NB4 (cell line): Measurements from ENCODE around the gene GRIN2A.

Experiments used
- CTCF ChIP-seq: IDR thresholded peaks from one replicate; pipeline ENCODE4 v1.5.1; 2012; ENCODE audit warnings: low read depth, low read length
- MYC ChIP-seq: IDR thresholded peaks from 2 replicates; pipeline ENCODE4 v1.6.1; 2011; ENCODE audit warnings: low read depth, low read length
- POLR2A ChIP-seq: IDR thresholded peaks from 2 replicates; pipeline ENCODE4 v1.6.1; 2011; ENCODE audit warnings: mild to moderate bottlenecking; ENCODE audit not compliant: insufficient read length; ENCODE audit errors: extremely low read depth

DNA sequence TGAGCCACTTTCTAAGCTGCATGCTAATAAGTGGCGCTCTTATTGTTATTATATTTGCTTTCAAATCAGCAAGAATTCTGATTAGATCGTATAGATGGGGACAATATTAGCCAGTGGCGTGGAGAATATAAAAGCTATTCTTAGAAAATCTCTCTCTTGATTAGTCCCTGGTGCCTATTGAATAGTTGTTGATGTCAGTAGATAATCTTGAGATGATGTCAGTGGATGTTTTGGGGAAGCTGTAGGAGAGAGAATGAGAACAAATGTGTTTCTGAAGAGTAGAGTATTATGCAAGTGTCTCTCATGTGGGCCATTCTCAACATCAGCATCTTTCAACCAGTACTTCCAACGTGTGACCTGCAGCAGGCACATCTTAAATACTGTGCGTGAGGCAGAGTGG, 445.7 kb downstream of the GRIN2A start:
- TF ChIP-seq CTCF (no peak), POLR2A (no peak), MYC (no peak)
